SHP77 treated with DMSO at 0.1 percent for 48 hours (cell line): ENCODE data around the gene B3GALT5.

Experiments used
- DNase-seq: peaks from one replicate; lab custom pipeline; 2025; lab: John Stamatoyannopoulos, UW

The B3GALT5 gene

GRCh38 chr21:39604951-39605350 is 7.8 kb upstream of the B3GALT5 start:
- no peak for DNase-seq

GRCh38 chr21:39610703-39611102 is 2.0 kb upstream of the B3GALT5 start:
- no peak for DNase-seq

DNA sequence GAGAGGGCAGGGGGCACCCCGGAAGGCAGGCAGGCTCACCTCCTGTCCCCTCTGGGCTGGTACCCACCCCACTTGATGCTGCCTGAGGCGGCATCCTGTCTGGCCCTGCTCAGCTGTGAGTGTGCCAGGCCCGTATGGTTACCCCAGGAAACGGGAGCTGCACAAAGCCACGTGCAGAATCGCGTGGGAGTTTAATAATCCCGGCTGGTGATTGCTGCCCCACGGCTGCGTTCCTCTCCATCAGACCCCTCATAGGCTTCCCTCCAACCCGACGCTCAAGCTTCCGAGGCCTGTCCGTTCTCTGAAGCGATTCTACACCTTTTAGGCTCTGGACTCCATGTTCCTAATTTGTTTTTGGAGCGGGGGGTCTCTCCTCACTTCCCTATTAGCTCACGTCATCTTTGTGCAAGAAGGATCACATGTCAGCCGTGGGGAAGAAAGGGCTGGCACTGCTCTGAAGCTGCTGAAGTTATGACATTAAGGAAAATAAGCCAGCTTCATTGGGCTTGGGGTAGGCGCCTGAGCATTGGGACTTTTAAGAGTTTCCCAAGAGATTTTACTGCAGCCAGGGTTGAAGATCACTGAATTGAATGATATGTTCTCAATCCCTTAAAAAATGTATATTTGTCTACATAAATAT is 1.1 kb upstream of the B3GALT5 start:
- no peak for DNase-seq

GRCh38 chr21:39613041-39613934 is 548 bp downstream of the B3GALT5 start:
- no peak for DNase-seq

DNA sequence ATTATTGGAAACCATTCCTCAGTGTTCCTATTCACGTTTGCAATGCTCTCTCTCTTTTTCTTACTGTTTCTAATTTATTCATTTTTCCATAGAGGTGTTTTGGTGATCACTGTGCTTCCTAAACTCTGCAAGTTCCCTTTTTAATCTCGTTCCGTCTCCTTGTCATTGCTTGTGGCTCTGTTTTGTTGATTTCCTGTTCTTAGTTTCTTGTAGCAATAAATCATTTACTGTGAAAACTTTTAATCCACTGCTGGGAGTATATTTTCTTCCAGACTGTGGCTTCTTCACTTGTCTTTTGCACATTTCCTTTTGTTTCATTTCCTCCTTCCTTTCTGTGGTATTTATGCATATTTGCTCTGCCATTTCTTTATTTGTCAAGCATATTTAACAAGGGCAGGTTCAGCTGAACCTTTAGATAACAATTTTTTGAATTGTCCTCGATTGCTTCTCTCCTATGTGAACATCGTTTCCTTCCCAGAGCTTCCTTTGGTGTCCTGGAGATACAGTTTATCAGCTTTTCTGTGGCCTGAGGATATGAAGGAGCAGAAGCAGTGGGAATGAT is 3.6 kb downstream of the B3GALT5 start:
- DNase-seq: no peak

- DNase-seq: no peak
Measured at GRCh38 chr21:39620856-39621255, 8.1 kb downstream of the B3GALT5 start.

DNA sequence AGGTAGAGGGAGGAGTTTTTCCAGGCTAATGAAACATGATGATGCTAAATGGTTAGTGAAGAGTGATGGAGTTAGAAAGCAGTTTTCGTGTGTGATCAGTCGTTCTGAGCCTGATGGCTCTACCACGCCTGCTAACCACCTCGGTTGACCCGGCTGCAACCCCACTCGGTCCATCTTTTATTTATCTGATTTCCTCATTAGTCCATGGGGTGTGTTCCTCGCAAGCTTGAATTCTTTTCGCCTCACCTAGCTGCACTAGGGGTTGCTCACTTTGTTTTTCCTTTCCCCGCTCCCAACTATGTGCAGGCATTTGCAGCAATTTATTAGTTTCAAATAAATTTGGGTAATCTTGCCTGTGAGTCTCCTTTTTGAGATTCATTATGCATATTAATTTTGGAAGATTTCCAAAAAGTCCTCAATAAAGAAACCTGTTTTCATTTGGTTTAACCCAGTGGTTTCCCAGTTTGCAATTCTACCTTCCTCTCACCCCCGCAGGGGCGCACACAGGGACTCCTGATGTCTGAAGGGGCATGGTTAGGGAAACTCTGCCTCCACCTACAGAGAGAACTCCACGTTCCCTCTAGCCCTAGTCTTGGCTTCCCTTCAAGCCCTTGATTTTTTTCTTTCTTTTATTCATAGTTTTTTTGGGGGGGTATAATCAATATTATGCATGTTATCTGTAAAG is 12.6 kb downstream of the B3GALT5 start:
- no peak for DNase-seq

DNA sequence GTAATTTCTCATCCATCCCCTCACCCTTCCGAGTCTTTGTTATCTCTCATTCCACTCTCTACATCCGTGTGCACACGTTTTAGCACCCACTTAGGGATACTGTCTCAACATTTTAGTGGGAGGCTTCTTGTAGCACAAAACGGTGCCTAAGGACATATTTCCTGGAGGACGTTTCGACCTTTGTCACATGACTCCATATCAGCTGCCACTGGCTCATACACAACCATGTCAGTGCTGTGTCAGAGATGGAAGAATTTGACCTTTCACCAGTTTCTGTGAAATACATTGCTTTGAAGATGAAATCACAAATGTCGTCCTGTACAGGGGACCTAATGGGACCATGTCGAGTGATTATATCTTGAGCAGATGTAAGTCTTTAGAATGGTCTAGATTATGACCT is 15.6 kb downstream of the B3GALT5 start:
- no peak for DNase-seq

DNA sequence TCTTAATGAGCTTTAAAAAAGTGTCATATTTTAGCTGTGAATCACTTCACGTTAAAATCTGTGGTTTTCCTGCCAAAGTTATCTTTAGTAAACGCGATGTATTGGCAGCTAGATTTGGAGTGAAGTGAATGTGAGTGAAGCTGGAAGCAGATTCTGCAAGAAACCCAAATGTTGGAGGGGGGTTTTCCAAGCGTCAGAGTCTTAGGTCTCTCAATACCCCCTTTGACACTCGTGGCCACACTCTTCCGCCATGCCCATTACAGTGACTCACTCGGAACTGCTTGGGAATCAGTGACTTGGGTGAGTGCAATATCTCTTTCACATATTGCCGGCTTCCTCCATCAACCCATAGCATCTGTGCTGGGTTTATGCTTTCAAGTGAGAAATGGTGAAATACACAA is 17.5 kb downstream of the B3GALT5 start:
- DNase-seq: no peak

GRCh38 chr21:39630827-39631226 is 18.1 kb downstream of the B3GALT5 start:
- no peak for DNase-seq

GRCh38 chr21:39631842-39632562 is 19.3 kb downstream of the B3GALT5 start:
- no peak for DNase-seq

DNA sequence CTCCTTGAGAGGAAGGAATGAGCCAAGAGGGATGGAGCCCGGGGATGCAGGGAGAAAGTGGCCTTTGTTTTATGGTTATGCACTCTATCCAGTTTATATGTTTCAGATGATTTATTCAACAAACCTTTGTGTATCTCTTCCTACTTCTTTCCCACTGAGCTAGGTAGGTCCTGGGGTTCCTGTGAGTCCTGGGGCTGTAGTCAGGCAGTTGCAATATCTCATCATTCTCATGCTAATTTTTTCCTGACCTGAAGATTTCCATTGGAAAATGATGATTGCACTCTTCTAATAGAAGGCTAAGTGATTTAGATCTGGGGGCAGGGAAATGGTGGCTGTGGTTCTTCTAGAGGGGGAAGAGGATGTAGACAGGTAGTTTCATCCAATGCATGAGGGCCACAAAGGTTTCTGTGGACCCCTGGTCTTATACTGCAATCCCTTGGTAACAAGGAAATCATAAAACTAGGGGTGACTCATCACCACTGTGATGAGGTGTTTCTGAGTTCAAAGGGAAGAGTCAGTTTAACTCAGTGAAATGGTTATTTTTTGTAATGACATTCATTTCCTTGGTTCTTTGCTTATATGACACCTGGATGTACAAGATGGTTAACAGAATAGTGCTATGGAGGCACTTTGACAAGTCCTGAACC is 20.2 kb downstream of the B3GALT5 start:
- no peak for DNase-seq

DNA sequence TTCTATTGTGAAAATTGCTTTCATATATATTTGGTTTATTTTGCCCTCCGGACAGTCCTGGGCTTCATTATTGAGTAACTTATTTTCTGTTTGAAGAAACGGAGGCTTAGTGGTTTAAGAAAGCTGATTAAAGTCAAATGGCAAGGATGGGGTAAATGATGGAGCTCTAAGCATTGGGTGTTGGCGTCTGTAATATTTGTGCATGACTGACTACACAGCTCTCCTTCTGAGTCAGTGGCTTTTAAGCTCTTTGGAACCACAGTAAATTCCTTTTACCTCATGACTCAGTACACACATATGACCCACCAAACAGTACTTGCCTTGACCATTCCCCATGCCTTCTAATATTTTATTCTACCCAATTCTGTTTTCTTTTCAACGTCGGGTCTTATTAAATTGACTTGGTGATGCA is 21.0 kb downstream of the B3GALT5 start:
- DNase-seq: no peak

GRCh38 chr21:39634507-39634906 is 21.8 kb downstream of the B3GALT5 start:
- no peak for DNase-seq

- no peak for DNase-seq
Measured at GRCh38 chr21:39637197-39637970, 24.6 kb downstream of the B3GALT5 start.

GRCh38 chr21:39637971-39638240 is 25.2 kb downstream of the B3GALT5 start:
- no peak for DNase-seq

- DNase-seq: no peak
Measured at GRCh38 chr21:39638281-39638680, 25.5 kb downstream of the B3GALT5 start.

DNA sequence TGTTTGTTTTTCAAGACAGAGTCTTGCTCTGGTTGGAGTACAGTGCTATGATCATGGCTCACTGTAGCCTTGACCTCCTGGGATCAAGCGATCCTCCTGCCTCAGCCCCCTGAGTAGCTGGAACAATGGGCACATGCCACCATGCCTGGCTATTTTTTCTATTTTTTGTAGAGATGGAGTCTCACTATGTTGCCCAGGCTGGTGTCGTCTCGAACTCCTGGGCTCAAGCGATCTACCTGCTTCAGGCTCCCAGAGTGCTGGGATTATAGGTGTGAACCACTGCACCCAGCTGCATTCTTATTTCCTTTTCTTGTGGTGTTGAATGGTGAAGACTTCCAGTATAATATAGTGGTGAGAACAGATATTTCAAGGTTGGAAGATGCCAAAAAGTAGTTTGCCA is 28.0 kb downstream of the B3GALT5 start:
- DNase-seq: no peak

- DNase-seq: no peak
Measured at GRCh38 chr21:39641827-39642450, 29.2 kb downstream of the B3GALT5 start.

DNA sequence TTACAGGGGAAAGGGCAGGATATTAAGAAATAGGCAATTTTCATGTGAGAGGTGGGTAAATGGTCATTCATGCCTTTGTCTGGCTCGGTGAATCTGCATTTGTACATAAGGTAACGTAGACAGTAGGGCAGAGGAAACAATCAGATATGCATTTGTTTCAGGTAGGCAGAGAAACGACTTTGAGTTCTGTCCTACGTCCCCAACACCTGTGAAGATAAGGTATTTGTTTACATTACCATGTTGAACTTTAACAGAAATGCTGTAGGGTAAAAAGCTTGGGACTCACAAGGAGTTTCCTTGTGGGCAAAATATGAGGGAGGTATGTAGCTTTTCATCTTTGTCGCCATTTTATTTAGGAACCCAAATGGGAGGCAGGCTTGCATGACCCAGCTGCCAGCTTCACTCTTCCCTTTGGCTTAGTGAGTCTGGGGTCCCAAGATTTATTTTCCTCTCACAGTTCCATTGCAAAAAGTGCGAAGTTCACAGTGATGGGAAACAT is 31.4 kb downstream of the B3GALT5 start:
- DNase-seq: no peak
